Kasumi-1 (cell line): Measurements from ENCODE around the gene DTNA.
A peak's percentile ranks its signal among the peaks of the same experiment; 100 is the strongest.
"Not testable (repeated sequence)": the region's sequence is repeated elsewhere in the genome, so short reads cannot be mapped to it uniquely, and the experiment has no call there.

ENCODE experiments used
- DNase-seq, 2 experiments: peaks; one replicate each; lab custom pipeline; 2025; lab: John Stamatoyannopoulos, UW

Gene DTNA

GRCh38 chr18:34709750-34710441 is at the start of gene DTNA:
Gene DTNA (plus strand): TSS chr18:34710298. CDS start chr18:34755977, 45,679 bp downstream.
- no peak for DNase-seq

GRCh38 chr18:34660572-34660971 is 49.5 kb upstream of the DTNA start:
- DNase-seq, result no peak

- DNase-seq, result peak; percentile 57 to 64
These were observed 48.5 kb upstream of the DTNA start for GRCh38 chr18:34661464-34662087.

GRCh38 chr18:34676816-34677574 is 33.1 kb upstream of the DTNA start:
- DNase-seq, result no peak

- DNase-seq, result not testable (repeated sequence)
These were observed 20.3 kb upstream of the DTNA start for GRCh38 chr18:34689750-34690149.

- no peak for DNase-seq
These were observed 18.5 kb upstream of the DTNA start for GRCh38 chr18:34691614-34692013.

GRCh38 chr18:34694591-34695165 is 15.4 kb upstream of the DTNA start:
- DNase-seq, result no peak

GRCh38 chr18:34695310-34695709 is 14.8 kb upstream of the DTNA start:
- DNase-seq, result no peak

GRCh38 chr18:34696671-34697070 is 13.4 kb upstream of the DTNA start:
- DNase-seq, result no peak

GRCh38 chr18:34697233-34697632 is 12.9 kb upstream of the DTNA start:
- no peak for DNase-seq

GRCh38 chr18:34697891-34698290 is 12.2 kb upstream of the DTNA start:
- no peak for DNase-seq

- no peak for DNase-seq
These were observed 8.2 kb upstream of the DTNA start for GRCh38 chr18:34701911-34702310.

- DNase-seq, result no peak
These were observed 7.3 kb upstream of the DTNA start for GRCh38 chr18:34702814-34703213.

- DNase-seq, result no peak
These were observed 6.0 kb upstream of the DTNA start for GRCh38 chr18:34704074-34704473.

GRCh38 chr18:34704823-34705222 is 5.3 kb upstream of the DTNA start:
- no peak for DNase-seq

GRCh38 chr18:34707670-34708069 is 2.4 kb upstream of the DTNA start:
- no peak for DNase-seq

GRCh38 chr18:34709104-34709503 is 994 bp upstream of the DTNA start:
- no peak for DNase-seq

GRCh38 chr18:34710458-34710914 is 388 bp downstream of the DTNA start:
- no peak for DNase-seq

- DNase-seq, result no peak
These were observed 836 bp downstream of the DTNA start for GRCh38 chr18:34710934-34711333.

- DNase-seq, result not testable (repeated sequence)
These were observed 6.0 kb downstream of the DTNA start for GRCh38 chr18:34716111-34716510.

GRCh38 chr18:34718610-34719009 is 8.5 kb downstream of the DTNA start:
- no peak for DNase-seq

- DNase-seq, result no peak
These were observed 10.1 kb downstream of the DTNA start for GRCh38 chr18:34720220-34720619.

- no peak for DNase-seq
These were observed 13.0 kb downstream of the DTNA start for GRCh38 chr18:34723143-34723542.
